Trophoblast cell (in vitro differentiated cells and primary cell): Measurements from ENCODE around the gene PGAM2.
"Not testable (repeated sequence)": the region's sequence is repeated elsewhere in the genome, so short reads cannot be mapped to it uniquely, and the experiment has no call there.

Experiments
- DNase-seq, 2 donors: peaks; one replicate each; pipeline ENCODE4 v3.0.0-alpha.2; 2016
- H2AFZ ChIP-seq: 2 replicates; pipeline ENCODE4 v1.6.1; 2013; ENCODE audit warnings: low read length, moderate library complexity, mild to moderate bottlenecking; ENCODE audit not compliant: insufficient read depth, poor library complexity
- H2AK5ac ChIP-seq: 2 replicates; pipeline ENCODE4 v1.6.1; 2013; ENCODE audit warnings: mild to moderate bottlenecking, low read length
- H2BK120ac ChIP-seq: 2 replicates; pipeline ENCODE4 v1.6.1; 2013; ENCODE audit warnings: low read length, mild to moderate bottlenecking, moderate library complexity; ENCODE audit not compliant: insufficient read depth, poor library complexity
- H2BK12ac ChIP-seq: 2 replicates; pipeline ENCODE4 v1.6.1; 2013; ENCODE audit warnings: mild to moderate bottlenecking, low read length, moderate library complexity
- H2BK5ac ChIP-seq: 2 replicates; pipeline ENCODE4 v1.6.1; 2013; ENCODE audit warnings: low read length, low read depth, moderate library complexity, mild to moderate bottlenecking; ENCODE audit not compliant: poor library complexity
- H3K14ac ChIP-seq: 2 replicates; pipeline ENCODE4 v1.6.1; 2013; ENCODE audit warnings: mild to moderate bottlenecking, low read length
- H3K18ac ChIP-seq: 2 replicates; pipeline ENCODE4 v1.6.1; 2013; ENCODE audit warnings: mild to moderate bottlenecking, low read length
- H3K23ac ChIP-seq: 2 replicates; pipeline ENCODE4 v1.6.1; 2013; ENCODE audit warnings: low read length
- H3K27ac ChIP-seq: 2 replicates; pipeline ENCODE4 v1.5.1; 2013; ENCODE audit warnings: low read depth, mild to moderate bottlenecking, inconsistent platforms, low read length, moderate library complexity
- H3K27me3 ChIP-seq: 2 replicates; pipeline ENCODE4 v1.6.1; 2013; ENCODE audit warnings: inconsistent platforms, mild to moderate bottlenecking, low read length, moderate library complexity; ENCODE audit not compliant: insufficient read depth
- H3K36me3 ChIP-seq, 2 experiments: 1 replicate in 1 of 2; 2 replicates in 1 of 2; pipeline ENCODE4 v1.6.1; 2013; ENCODE audit warnings: low read length in 2 of 2, mild to moderate bottlenecking in 2 of 2, moderate library complexity in 1 of 2; ENCODE audit not compliant: insufficient read depth in 2 of 2, control insufficient read depth in 1 of 2
- H3K4ac ChIP-seq: 2 replicates; pipeline ENCODE4 v1.6.1; 2013; ENCODE audit warnings: low read depth, mild to moderate bottlenecking, low read length, moderate library complexity
- H3K4me1 ChIP-seq, 2 experiments: 1 replicate in 1 of 2; 2 replicates in 1 of 2; pipeline ENCODE4 v1.6.1; 2013; ENCODE audit warnings: low read length in 2 of 2, mild to moderate bottlenecking in 2 of 2, moderate library complexity in 1 of 2; ENCODE audit not compliant: insufficient read depth in 2 of 2, control insufficient read depth in 1 of 2
- H3K4me2 ChIP-seq: 2 replicates; pipeline ENCODE4 v1.6.1; 2013; ENCODE audit warnings: inconsistent platforms, mild to moderate bottlenecking, low read length, moderate library complexity
- H3K4me3 ChIP-seq: 2 replicates; pipeline ENCODE4 v1.5.1; 2013; ENCODE audit warnings: mild to moderate bottlenecking, low read depth, low read length, inconsistent platforms
- H3K79me1 ChIP-seq: one replicate; pipeline ENCODE4 v1.6.1; 2013; ENCODE audit warnings: low read length
- H3K79me2 ChIP-seq: 2 replicates; pipeline ENCODE4 v1.6.1; 2013; ENCODE audit warnings: low read length, mild to moderate bottlenecking; ENCODE audit not compliant: control insufficient read depth, insufficient read depth, poor library complexity
- H3K9ac ChIP-seq: 2 replicates; pipeline ENCODE4 v1.6.1; 2013; ENCODE audit warnings: mild to moderate bottlenecking, low read length
- H3K9me3 ChIP-seq: 2 replicates; pipeline ENCODE4 v1.6.1; 2013; ENCODE audit warnings: low read depth, mild to moderate bottlenecking, control low read depth, inconsistent platforms, low read length; ENCODE audit not compliant: insufficient read depth
- H4K12ac ChIP-seq: 2 replicates; pipeline ENCODE4 v1.6.1; 2013; ENCODE audit warnings: low read depth, mild to moderate bottlenecking, low read length, moderate library complexity
- H4K8ac ChIP-seq: 2 replicates; pipeline ENCODE4 v1.6.1; 2013; ENCODE audit warnings: low read depth, mild to moderate bottlenecking, low read length, moderate library complexity
- H4K91ac ChIP-seq: one replicate; pipeline ENCODE4 v1.6.1; 2013; ENCODE audit warnings: low read depth, mild to moderate bottlenecking, low read length, moderate library complexity
- WGBS: extraction: QIAGEN DNeasy Blood & Tissue Kit; methylation state at CpG from one replicate; pipeline ENCODE4 v1.1.7; 2013; ENCODE audit warnings: missing lambda C conversion rate; ENCODE audit not compliant: insufficient read length, insufficient coverage; ENCODE audit errors: extremely low coverage; 5-methylcytosine and 5-hydroxymethylcytosine counted together

Gene PGAM2

DNA sequence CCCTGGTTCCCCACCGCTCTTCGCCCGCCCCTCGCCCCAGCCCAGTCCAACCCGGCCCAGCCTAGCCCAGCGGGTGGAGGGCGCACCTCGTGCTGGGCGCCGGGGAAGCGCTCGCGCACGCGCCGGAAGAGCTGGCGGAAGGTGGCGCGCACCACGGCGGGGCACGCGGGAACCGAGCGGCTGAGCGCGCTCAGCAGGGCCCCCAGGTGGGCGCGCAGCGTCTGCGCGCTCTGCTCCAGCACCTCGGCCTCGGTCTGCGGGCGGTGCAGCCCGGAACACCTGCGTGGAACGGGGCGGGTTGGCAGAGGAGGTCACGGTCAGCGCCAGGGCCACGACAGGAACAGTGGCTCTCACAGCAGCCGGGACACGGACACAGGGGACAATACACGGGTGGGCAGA, 24.9 kb downstream of the PGAM2 start:
- H3K4me3 ChIP-seq, H3K23ac ChIP-seq, H2BK5ac ChIP-seq, H3K18ac ChIP-seq, H3K4ac ChIP-seq, H2AFZ ChIP-seq, H3K36me3 ChIP-seq, H2BK12ac ChIP-seq, H3K27me3 ChIP-seq, H4K91ac ChIP-seq, H3K27ac ChIP-seq, H4K12ac ChIP-seq, H3K79me2 ChIP-seq, H2AK5ac ChIP-seq, H4K8ac ChIP-seq, H3K9me3 ChIP-seq, H3K9ac ChIP-seq, H3K14ac ChIP-seq, H2BK120ac ChIP-seq: not testable (repeated sequence)
- no CpG with 5 or more reads among the region's 46 CpGs for WGBS
- Histone ChIP-seq H3K4me2 (peak overlapping the region; percentile 51), H3K79me1 (peaks cover 10% of the 10 kb centered on the region), H3K4me1 (peaks cover 5 to 16% of the 10 kb centered on the region in 2 experiments)
- DNase-seq, result peak in 1 of 2 donors; percentile 27

DNA sequence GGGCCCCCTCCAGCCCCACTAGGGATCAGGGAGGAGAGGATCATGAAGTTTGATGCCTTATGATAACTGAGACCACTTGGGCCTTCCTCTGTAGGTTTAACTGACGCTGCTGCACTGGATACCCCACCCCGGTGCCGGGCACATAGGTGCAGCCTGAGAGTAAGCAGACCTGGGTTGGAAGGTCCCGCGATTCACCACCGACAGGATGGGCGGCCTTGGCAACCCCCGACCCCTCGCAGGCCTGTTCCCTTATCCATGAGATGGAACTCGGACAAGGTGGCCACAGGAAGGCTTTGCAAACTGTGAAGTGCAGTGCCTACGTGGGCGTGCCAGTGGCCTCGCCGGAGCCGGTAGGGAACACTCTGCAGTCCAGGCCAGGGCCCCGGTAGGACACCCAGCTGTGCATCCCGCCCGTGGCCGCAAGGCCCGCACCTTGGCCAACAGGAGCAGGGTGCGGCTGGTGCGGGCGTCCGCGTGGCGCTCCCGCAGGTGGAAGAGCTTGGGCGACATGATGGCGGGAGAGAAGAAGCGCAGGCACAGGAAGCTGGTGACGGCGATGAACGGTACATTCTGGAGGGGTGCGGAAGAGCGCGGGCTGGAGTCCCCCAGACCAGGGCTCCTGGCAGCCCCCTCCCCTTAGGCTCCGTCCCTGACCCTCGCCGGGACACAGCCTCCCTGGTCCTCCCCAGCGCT, 25.4 kb downstream of the PGAM2 start:
- DNase-seq, H3K23ac ChIP-seq, H2BK120ac ChIP-seq, H3K14ac ChIP-seq, H4K12ac ChIP-seq, H2BK5ac ChIP-seq, H3K4ac ChIP-seq, H4K8ac ChIP-seq, H3K79me2 ChIP-seq, H3K79me1 ChIP-seq, H3K9me3 ChIP-seq, H3K27ac ChIP-seq, H3K27me3 ChIP-seq, H3K4me3 ChIP-seq, H2AFZ ChIP-seq, H2AK5ac ChIP-seq, H3K36me3 ChIP-seq, H3K18ac ChIP-seq, H2BK12ac ChIP-seq, H4K91ac ChIP-seq, H3K9ac ChIP-seq: not testable (repeated sequence)
- Histone ChIP-seq H3K4me2 (peak overlapping the region; percentile 51), H3K4me1 (peaks cover 4 to 12% of the 10 kb centered on the region in 2 experiments)
- WGBS, result no CpG with 5 or more reads among the region's 40 CpGs

GRCh38 chr7:44038961-44039558, 26.3 kb downstream of the PGAM2 start:
- not testable (repeated sequence) for H3K23ac ChIP-seq, H4K91ac ChIP-seq, H3K79me2 ChIP-seq, H3K18ac ChIP-seq, H3K27me3 ChIP-seq, H2BK12ac ChIP-seq, H4K8ac ChIP-seq, H3K4ac ChIP-seq, H2BK5ac ChIP-seq, H3K79me1 ChIP-seq, H3K36me3 ChIP-seq, H3K9me3 ChIP-seq, H3K9ac ChIP-seq, H2AK5ac ChIP-seq, H3K14ac ChIP-seq, H2BK120ac ChIP-seq, H4K12ac ChIP-seq, H2AFZ ChIP-seq, H3K27ac ChIP-seq
- peak overlapping the region; percentile 46 for H3K4me2 ChIP-seq
- no CpG with 5 or more reads among the region's 26 CpGs for WGBS
- peak; percentile 80 to 83 for DNase-seq
- peaks cover 4 to 10% of the 10 kb centered on the region in 2 experiments for H3K4me1 ChIP-seq
- peak overlapping the region; percentile 42 for H3K4me3 ChIP-seq

GRCh38 chr7:44038553-44038952, 26.8 kb downstream of the PGAM2 start:
- not testable (repeated sequence) for H2BK5ac ChIP-seq, DNase-seq, H3K4me2 ChIP-seq, H3K36me3 ChIP-seq, H3K79me1 ChIP-seq, H2AFZ ChIP-seq, H3K23ac ChIP-seq, H3K4ac ChIP-seq, H3K9me3 ChIP-seq, H3K18ac ChIP-seq, H4K91ac ChIP-seq, H4K8ac ChIP-seq, H3K4me1 ChIP-seq, H3K79me2 ChIP-seq, H4K12ac ChIP-seq, H2BK120ac ChIP-seq, H3K14ac ChIP-seq, H3K4me3 ChIP-seq, H3K9ac ChIP-seq, H2AK5ac ChIP-seq, H3K27ac ChIP-seq, H2BK12ac ChIP-seq, H3K27me3 ChIP-seq
- WGBS, result no CpG with 5 or more reads among the region's 12 CpGs
